Measurements from ENCODE around the gene MICAL1. TPM values are rescaled to one million over a fixed set of nuclear protein-coding genes. Genes with fewer than 3 reads are reported as not detected.

The MICAL1 gene
- polyA plus RNA-seq, 1 donor from 2014 or later, result 54.2 TPM

DNA sequence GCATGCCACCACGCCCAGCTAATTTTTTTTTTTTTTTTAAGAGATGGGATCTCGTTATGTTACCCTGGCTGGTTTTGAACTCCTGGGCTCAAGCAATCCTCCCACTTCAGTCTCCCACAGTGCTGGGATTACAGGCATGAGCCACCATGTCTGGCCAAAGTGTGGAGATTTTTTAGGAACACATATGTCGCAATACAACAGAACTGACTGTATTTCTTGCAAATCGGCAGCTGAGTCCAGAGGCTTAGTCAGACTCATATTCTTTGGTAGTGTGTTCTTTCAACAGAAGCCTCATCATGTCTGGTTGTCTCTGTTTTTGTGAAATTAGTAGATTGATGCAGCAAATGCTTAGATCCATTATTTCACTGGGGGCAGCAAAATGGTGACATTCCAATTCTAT, 49.4 kb downstream of the MICAL1 start:
- H2AFZ ChIP-seq (ENCODE audit: low read depth, low read length), result no peak overlapping the region
- H3K4me2 ChIP-seq (ENCODE audit: low read length), result no peak overlapping the region
- no peak overlapping the region for H3K27ac ChIP-seq (ENCODE audit: low read length)
- H3K9me2 ChIP-seq (ENCODE audit: insufficient read depth, low read length), result no peaks in the 10 kb centered on the region
- H4K20me1 ChIP-seq (ENCODE audit: insufficient read depth), result no peaks in the 10 kb centered on the region
- no peak overlapping the region for H3K9ac ChIP-seq (ENCODE audit: low read length)
- TF ChIP-seq SMC3 (conservative IDR thresholded peaks at IDR 0.05; ENCODE audit: poor library complexity), result no peak
- TF ChIP-seq, protein P1, sequence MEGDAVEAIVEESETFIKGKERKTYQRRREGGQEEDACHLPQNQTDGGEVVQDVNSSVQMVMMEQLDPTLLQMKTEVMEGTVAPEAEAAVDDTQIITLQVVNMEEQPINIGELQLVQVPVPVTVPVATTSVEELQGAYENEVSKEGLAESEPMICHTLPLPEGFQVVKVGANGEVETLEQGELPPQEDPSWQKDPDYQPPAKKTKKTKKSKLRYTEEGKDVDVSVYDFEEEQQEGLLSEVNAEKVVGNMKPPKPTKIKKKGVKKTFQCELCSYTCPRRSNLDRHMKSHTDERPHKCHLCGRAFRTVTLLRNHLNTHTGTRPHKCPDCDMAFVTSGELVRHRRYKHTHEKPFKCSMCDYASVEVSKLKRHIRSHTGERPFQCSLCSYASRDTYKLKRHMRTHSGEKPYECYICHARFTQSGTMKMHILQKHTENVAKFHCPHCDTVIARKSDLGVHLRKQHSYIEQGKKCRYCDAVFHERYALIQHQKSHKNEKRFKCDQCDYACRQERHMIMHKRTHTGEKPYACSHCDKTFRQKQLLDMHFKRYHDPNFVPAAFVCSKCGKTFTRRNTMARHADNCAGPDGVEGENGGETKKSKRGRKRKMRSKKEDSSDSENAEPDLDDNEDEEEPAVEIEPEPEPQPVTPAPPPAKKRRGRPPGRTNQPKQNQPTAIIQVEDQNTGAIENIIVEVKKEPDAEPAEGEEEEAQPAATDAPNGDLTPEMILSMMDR (IDR thresholded peaks at IDR 0.05; ENCODE audit: poor library complexity, severe bottlenecking), result no peak
- no peak for TF ChIP-seq RAD21 (conservative IDR thresholded peaks at IDR 0.05)
- TF ChIP-seq, protein P2, sequence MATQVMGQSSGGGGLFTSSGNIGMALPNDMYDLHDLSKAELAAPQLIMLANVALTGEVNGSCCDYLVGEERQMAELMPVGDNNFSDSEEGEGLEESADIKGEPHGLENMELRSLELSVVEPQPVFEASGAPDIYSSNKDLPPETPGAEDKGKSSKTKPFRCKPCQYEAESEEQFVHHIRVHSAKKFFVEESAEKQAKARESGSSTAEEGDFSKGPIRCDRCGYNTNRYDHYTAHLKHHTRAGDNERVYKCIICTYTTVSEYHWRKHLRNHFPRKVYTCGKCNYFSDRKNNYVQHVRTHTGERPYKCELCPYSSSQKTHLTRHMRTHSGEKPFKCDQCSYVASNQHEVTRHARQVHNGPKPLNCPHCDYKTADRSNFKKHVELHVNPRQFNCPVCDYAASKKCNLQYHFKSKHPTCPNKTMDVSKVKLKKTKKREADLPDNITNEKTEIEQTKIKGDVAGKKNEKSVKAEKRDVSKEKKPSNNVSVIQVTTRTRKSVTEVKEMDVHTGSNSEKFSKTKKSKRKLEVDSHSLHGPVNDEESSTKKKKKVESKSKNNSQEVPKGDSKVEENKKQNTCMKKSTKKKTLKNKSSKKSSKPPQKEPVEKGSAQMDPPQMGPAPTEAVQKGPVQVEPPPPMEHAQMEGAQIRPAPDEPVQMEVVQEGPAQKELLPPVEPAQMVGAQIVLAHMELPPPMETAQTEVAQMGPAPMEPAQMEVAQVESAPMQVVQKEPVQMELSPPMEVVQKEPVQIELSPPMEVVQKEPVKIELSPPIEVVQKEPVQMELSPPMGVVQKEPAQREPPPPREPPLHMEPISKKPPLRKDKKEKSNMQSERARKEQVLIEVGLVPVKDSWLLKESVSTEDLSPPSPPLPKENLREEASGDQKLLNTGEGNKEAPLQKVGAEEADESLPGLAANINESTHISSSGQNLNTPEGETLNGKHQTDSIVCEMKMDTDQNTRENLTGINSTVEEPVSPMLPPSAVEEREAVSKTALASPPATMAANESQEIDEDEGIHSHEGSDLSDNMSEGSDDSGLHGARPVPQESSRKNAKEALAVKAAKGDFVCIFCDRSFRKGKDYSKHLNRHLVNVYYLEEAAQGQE (IDR thresholded peaks at IDR 0.05; ENCODE audit: borderline replicate concordance), result no peak
- no peak for TF ChIP-seq MXI1 (conservative IDR thresholded peaks at IDR 0.05; ENCODE audit: poor library complexity, severe bottlenecking)
- TF ChIP-seq POLR2AphosphoS5 (IDR thresholded peaks at IDR 0.05), result no peak
- no peak for TF ChIP-seq EZH2 (IDR thresholded peaks at IDR 0.05; ENCODE audit: borderline replicate concordance, insufficient read depth, low read length, poor library complexity, severe bottlenecking)
- no peak for TF ChIP-seq TAF1 (IDR thresholded peaks at IDR 0.05; ENCODE audit: low read depth)
- TF ChIP-seq EP300 (conservative IDR thresholded peaks at IDR 0.05; ENCODE audit: poor library complexity, severe bottlenecking), result no peak
- no peaks in the 10 kb centered on the region for H3K9me3 ChIP-seq (ENCODE audit: low read length)
- H3K36me3 ChIP-seq (ENCODE audit: insufficient read depth, low read length), result no peaks in the 10 kb centered on the region
- no peak overlapping the region for H3K4me3 ChIP-seq (ENCODE audit: low read length)
- no peaks in the 10 kb centered on the region for H3K79me2 ChIP-seq (replicated peaks; ENCODE audit: insufficient read depth, low read length)
- H3K27me3 ChIP-seq (ENCODE audit: insufficient read depth, low read depth, low read length), result no peaks in the 10 kb centered on the region
- H3F3A ChIP-seq (ENCODE audit: insufficient read depth, low read length, poor library complexity, severe bottlenecking), result no peaks in the 10 kb centered on the region

DNA sequence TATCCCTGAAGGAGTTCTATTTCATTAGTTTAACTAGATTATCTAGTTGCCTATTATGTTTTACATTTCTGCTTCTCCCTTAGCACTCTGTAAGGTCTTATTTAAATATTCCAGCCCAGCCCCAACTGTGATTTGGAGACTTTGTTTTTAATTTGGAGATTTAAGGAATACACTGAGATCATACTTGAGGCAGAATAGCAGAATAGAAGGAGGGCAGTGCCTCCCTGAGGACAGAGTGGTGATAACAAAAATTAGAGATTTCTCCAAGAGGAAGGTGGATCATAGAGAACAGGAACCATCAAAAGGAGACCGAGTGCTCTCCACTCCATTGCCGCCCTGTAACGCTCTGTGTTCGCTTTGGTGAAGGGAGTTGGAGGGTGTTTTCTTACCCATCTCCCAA, 58.6 kb downstream of the MICAL1 start:
- no peaks in the 10 kb centered on the region for H3K36me3 ChIP-seq (ENCODE audit: insufficient read depth, low read length)
- no peak overlapping the region for H3K4me2 ChIP-seq (ENCODE audit: low read length)
- no peaks in the 10 kb centered on the region for H3K27me3 ChIP-seq (ENCODE audit: insufficient read depth, low read depth, low read length)
- no peak overlapping the region for H2AFZ ChIP-seq (ENCODE audit: low read depth, low read length)
- H3K9me3 ChIP-seq (ENCODE audit: low read length), result no peaks in the 10 kb centered on the region
- H3K9ac ChIP-seq (ENCODE audit: low read length), result no peak overlapping the region
- no peaks in the 10 kb centered on the region for H4K20me1 ChIP-seq (ENCODE audit: insufficient read depth)
- H3K9me2 ChIP-seq (ENCODE audit: insufficient read depth, low read length), result no peaks in the 10 kb centered on the region
- TF ChIP-seq RAD21 (conservative IDR thresholded peaks at IDR 0.05), result no peak
- no peak for TF ChIP-seq SMC3 (conservative IDR thresholded peaks at IDR 0.05; ENCODE audit: poor library complexity)
- TF ChIP-seq, protein P1 (IDR thresholded peaks at IDR 0.05; ENCODE audit: poor library complexity, severe bottlenecking), result no peak
- no peak for TF ChIP-seq POLR2AphosphoS5 (IDR thresholded peaks at IDR 0.05)
- no peak for TF ChIP-seq EZH2 (IDR thresholded peaks at IDR 0.05; ENCODE audit: borderline replicate concordance, insufficient read depth, low read length, poor library complexity, severe bottlenecking)
- TF ChIP-seq, protein P2 (IDR thresholded peaks at IDR 0.05; ENCODE audit: borderline replicate concordance), result no peak
- TF ChIP-seq TAF1 (IDR thresholded peaks at IDR 0.05; ENCODE audit: low read depth), result no peak
- TF ChIP-seq EP300 (conservative IDR thresholded peaks at IDR 0.05; ENCODE audit: poor library complexity, severe bottlenecking), result no peak
- TF ChIP-seq MXI1 (conservative IDR thresholded peaks at IDR 0.05; ENCODE audit: poor library complexity, severe bottlenecking), result no peak
- H3F3A ChIP-seq (ENCODE audit: insufficient read depth, low read length, poor library complexity, severe bottlenecking), result no peaks in the 10 kb centered on the region
- no peak overlapping the region for H3K4me3 ChIP-seq (ENCODE audit: low read length)
- H3K79me2 ChIP-seq (replicated peaks; ENCODE audit: insufficient read depth, low read length), result no peaks in the 10 kb centered on the region
- H3K27ac ChIP-seq (ENCODE audit: low read length), result no peak overlapping the region

All from neural cell (in vitro differentiated cells).